HEK293 (cell line): Measurements from ENCODE around the gene MINDY1.

Source experiments
- CTCF ChIA-PET: fragments of 350-600 bp; formaldehyde crosslinking; extraction: SDS; loops from one replicate; lab custom pipeline; 2021; ENCODE audit warnings: antibody characterized with exemption; lab: Yijun Ruan, JAX
- POLR2A ChIA-PET: fragments of 300-600 bp; formaldehyde crosslinking; extraction: SDS; loops from one replicate; lab custom pipeline; 2020; ENCODE audit warnings: antibody characterized with exemption, inconsistent platforms; lab: Yijun Ruan, JAX
- H3K27ac ChIP-seq: fragments of 200-500 bp; sonication (Bioruptor generic); 2 replicates; pipeline ENCODE4 v1.5.1; 2014; ENCODE audit warnings: low read depth, low read length, control low read depth, inconsistent platforms; ENCODE audit errors: extremely low read depth
- H3K36me3 ChIP-seq, 2 experiments: fragments of 200-500 bp in 1 of 2; sonication (Bioruptor generic) in 1 of 2; 1 replicate in 1 of 2; 2 replicates in 1 of 2; pipeline ENCODE4 v1.5.1; 2014 to 2017; ENCODE audit warnings: inconsistent platforms in 2 of 2, low read length in 2 of 2; ENCODE audit not compliant: control insufficient read depth in 2 of 2, insufficient read depth in 1 of 2
- H3K4me1 ChIP-seq: fragments of 200-500 bp; sonication (Bioruptor generic); 2 replicates; pipeline ENCODE4 v1.5.1; 2014; ENCODE audit warnings: mild to moderate bottlenecking, low read length, inconsistent platforms; ENCODE audit not compliant: control insufficient read depth, insufficient read depth
- H3K4me3 ChIP-seq: 2 replicates; pipeline ENCODE4 v1.5.1; 2011; ENCODE audit warnings: low read depth, mild to moderate bottlenecking, control low read depth, low read length, moderate library complexity
- H3K9me3 ChIP-seq: fragments of 200-500 bp; sonication (Bioruptor generic); 2 replicates; pipeline ENCODE4 v1.5.1; 2014; ENCODE audit warnings: low read depth, low read length, inconsistent platforms; ENCODE audit not compliant: control insufficient read depth, insufficient read depth
- GLI2 ChIP-seq: fragments of 450-650 bp; formaldehyde crosslinking; IDR thresholded peaks from 2 replicates; pipeline ENCODE4; 2017; ENCODE audit warnings: missing biosample characterization, missing genetic modification characterization, low read depth, borderline replicate concordance
- GLIS1 ChIP-seq: fragments of 450-650 bp; formaldehyde crosslinking; IDR thresholded peaks from 2 replicates; pipeline ENCODE4 v1.5.1; 2016; ENCODE audit warnings: missing biosample characterization, missing genetic modification characterization
- KLF10 ChIP-seq: fragments of 450-650 bp; IDR thresholded peaks from 2 replicates; pipeline ENCODE4 v1.5.1; 2018; ENCODE audit warnings: missing biosample characterization, mild to moderate bottlenecking, missing genetic modification characterization
- KLF16 ChIP-seq: fragments of 450-650 bp; formaldehyde crosslinking; IDR thresholded peaks from 2 replicates; pipeline ENCODE4 v1.5.1; 2017; ENCODE audit warnings: missing biosample characterization, missing genetic modification characterization
- MYNN ChIP-seq: fragments of 450-650 bp; formaldehyde crosslinking; IDR thresholded peaks from 2 replicates; pipeline ENCODE4 v1.5.1; 2016; ENCODE audit warnings: missing biosample characterization, missing genetic modification characterization, borderline replicate concordance
- SETDB1 ChIP-seq: IDR thresholded peaks from one replicate; pipeline ENCODE4 v1.6.1; 2017; ENCODE audit warnings: mild to moderate bottlenecking, low read length, moderate library complexity, mixed read lengths; ENCODE audit not compliant: insufficient read length
- TCF7L2 ChIP-seq: IDR thresholded peaks from 2 replicates; pipeline ENCODE4 v1.6.1; 2011; ENCODE audit warnings: low read depth, mild to moderate bottlenecking, inconsistent platforms, low read length, moderate library complexity, borderline replicate concordance
- ZNF114 ChIP-seq: fragments of 450-650 bp; formaldehyde crosslinking; IDR thresholded peaks from 2 replicates; pipeline ENCODE4 v1.5.0; 2017; ENCODE audit warnings: missing biosample characterization, missing genetic modification characterization
- ZNF121 ChIP-seq: fragments of 450-650 bp; formaldehyde crosslinking; IDR thresholded peaks from 2 replicates; pipeline ENCODE4 v1.5.1; 2016; ENCODE audit warnings: missing biosample characterization, missing genetic modification characterization
- ZNF138 ChIP-seq: fragments of 450-650 bp; formaldehyde crosslinking; IDR thresholded peaks from 2 replicates; pipeline ENCODE4 v1.5.1; 2016; ENCODE audit warnings: missing biosample characterization, missing genetic modification characterization, borderline replicate concordance
- ZNF19 ChIP-seq: fragments of 450-650 bp; formaldehyde crosslinking; IDR thresholded peaks from 2 replicates; pipeline ENCODE4; 2016; ENCODE audit warnings: missing biosample characterization, missing genetic modification characterization, low read depth
- ZNF24 ChIP-seq: fragments of 450-650 bp; formaldehyde crosslinking; IDR thresholded peaks from 2 replicates; pipeline ENCODE4 v1.5.1; 2016; ENCODE audit warnings: missing biosample characterization, missing genetic modification characterization
- ZNF302 ChIP-seq: fragments of 450-650 bp; formaldehyde crosslinking; IDR thresholded peaks from 2 replicates; pipeline ENCODE4 v1.5.1; 2016; ENCODE audit warnings: missing biosample characterization, missing genetic modification characterization, low read depth
- ZNF37A ChIP-seq: fragments of 450-650 bp; IDR thresholded peaks from 2 replicates; pipeline ENCODE4 v1.5.1; 2018; ENCODE audit warnings: missing biosample characterization, missing genetic modification characterization
- ZNF510 ChIP-seq: fragments of 450-650 bp; formaldehyde crosslinking; IDR thresholded peaks from 2 replicates; pipeline ENCODE4 v1.5.1; 2018; ENCODE audit warnings: mild to moderate bottlenecking, missing genetic modification characterization, missing biosample characterization; ENCODE audit not compliant: insufficient replicate concordance
- ZNF530 ChIP-seq: fragments of 450-650 bp; formaldehyde crosslinking; IDR thresholded peaks from 2 replicates; pipeline ENCODE4 v1.5.1; 2016; ENCODE audit warnings: low read depth, missing biosample characterization, missing genetic modification characterization
- ZNF555 ChIP-seq: fragments of 450-650 bp; formaldehyde crosslinking; conservative IDR thresholded peaks from 2 replicates; pipeline ENCODE4 v1.5.1; 2017; ENCODE audit warnings: missing biosample characterization, mild to moderate bottlenecking, missing genetic modification characterization, inconsistent platforms
- ZNF610 ChIP-seq: fragments of 450-650 bp; formaldehyde crosslinking; IDR thresholded peaks from 2 replicates; pipeline ENCODE4 v1.5.1; 2016; ENCODE audit warnings: missing biosample characterization, missing genetic modification characterization, borderline replicate concordance
- ZNF664 ChIP-seq: fragments of 450-650 bp; formaldehyde crosslinking; IDR thresholded peaks from 2 replicates; pipeline ENCODE4 v1.5.1; 2016; ENCODE audit warnings: missing biosample characterization, missing genetic modification characterization
- ZNF843 ChIP-seq: fragments of 450-650 bp; formaldehyde crosslinking; IDR thresholded peaks from 2 replicates; pipeline ENCODE4 v1.5.1; 2016; ENCODE audit warnings: missing biosample characterization, missing genetic modification characterization
- TF ChIP-seq, protein P1 (sequence below): fragments of 450-650 bp; formaldehyde crosslinking; IDR thresholded peaks from 2 replicates; pipeline ENCODE4 v1.5.1; 2016; ENCODE audit warnings: missing biosample characterization, missing genetic modification characterization
- TF ChIP-seq, protein P2 (sequence below): fragments of 450-650 bp; formaldehyde crosslinking; IDR thresholded peaks from 2 replicates; pipeline ENCODE4 v1.5.1; 2016; ENCODE audit warnings: missing biosample characterization, missing genetic modification characterization
- TF ChIP-seq, protein P3 (sequence below): fragments of 450-650 bp; formaldehyde crosslinking; IDR thresholded peaks from 2 replicates; pipeline ENCODE4 v1.5.1; 2016; ENCODE audit warnings: missing biosample characterization, missing genetic modification characterization
- TF ChIP-seq, protein P4 (sequence below): sonication (generic); formaldehyde crosslinking; IDR thresholded peaks from 2 replicates; pipeline ENCODE4 v1.8.1; 2022; ENCODE audit warnings: mild to moderate bottlenecking, moderate library complexity, missing genetic modification reagents

Gene MINDY1

DNA sequence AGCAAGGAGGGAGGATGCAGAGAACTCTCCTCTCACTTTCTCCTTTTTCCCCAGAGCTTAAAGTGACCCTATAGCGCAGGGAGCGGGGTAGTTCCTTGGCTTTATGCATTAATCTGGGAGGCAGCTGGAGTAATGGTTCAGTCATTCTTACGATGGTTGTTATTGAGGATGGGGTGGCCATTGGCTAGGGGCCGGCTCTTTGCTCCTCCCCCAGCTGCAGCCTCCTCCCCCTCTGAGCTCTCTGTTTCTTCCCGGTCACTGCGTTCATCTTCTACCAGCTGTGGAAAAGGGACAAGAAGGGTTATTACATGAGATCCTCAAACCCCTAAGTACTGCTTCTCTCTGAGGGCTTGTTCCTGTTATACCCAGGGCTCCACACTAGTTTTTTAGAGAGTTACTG lies 40.7 kb downstream of the MINDY1 start (continued):
- TF ChIP-seq ZNF114 (no peak), ZNF664 (tag by site-specific recombination) (no peak), ZNF37A (tag by site-specific recombination) (no peak), ZNF530 (tag by site-specific recombination) (no peak), SETDB1 (no peak), MYNN (tag by site-specific recombination) (no peak), ZNF302 (tag by site-specific recombination) (no peak)

DNA sequence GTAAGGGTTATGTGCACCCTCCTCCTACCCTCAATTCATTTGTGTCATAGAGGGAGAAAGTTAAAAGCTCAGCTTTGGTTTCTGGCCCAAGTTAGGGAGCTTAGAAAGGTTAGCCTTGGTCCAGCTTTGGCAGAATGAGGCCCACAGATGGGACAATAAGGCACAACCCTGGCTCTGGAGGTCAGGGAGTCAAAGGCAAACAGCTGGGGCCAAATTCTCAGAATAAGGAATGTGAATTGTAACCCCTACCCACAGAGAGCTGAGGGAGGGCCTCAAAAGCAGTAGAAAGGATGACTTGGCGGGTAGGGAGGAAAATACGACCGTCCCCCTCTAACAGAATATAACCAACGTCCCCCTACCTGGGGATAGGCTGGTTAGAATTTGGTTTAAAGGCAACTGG lies 41.1 kb downstream of the MINDY1 start:
- TF ChIP-seq, protein P1, sequence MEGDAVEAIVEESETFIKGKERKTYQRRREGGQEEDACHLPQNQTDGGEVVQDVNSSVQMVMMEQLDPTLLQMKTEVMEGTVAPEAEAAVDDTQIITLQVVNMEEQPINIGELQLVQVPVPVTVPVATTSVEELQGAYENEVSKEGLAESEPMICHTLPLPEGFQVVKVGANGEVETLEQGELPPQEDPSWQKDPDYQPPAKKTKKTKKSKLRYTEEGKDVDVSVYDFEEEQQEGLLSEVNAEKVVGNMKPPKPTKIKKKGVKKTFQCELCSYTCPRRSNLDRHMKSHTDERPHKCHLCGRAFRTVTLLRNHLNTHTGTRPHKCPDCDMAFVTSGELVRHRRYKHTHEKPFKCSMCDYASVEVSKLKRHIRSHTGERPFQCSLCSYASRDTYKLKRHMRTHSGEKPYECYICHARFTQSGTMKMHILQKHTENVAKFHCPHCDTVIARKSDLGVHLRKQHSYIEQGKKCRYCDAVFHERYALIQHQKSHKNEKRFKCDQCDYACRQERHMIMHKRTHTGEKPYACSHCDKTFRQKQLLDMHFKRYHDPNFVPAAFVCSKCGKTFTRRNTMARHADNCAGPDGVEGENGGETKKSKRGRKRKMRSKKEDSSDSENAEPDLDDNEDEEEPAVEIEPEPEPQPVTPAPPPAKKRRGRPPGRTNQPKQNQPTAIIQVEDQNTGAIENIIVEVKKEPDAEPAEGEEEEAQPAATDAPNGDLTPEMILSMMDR (tag by site-specific recombination), result no peak
- TF ChIP-seq ZNF19 (no peak), TCF7L2 (no peak), ZNF555 (tag by site-specific recombination) (no peak), ZNF510 (tag by site-specific recombination) (no peak), ZNF121 (tag by site-specific recombination) (no peak), ZNF664 (tag by site-specific recombination) (no peak), GLI2 (tag by site-specific recombination) (no peak), ZNF610 (tag by site-specific recombination) (no peak), ZNF843 (tag by site-specific recombination) (no peak)
- TF ChIP-seq, protein P2, sequence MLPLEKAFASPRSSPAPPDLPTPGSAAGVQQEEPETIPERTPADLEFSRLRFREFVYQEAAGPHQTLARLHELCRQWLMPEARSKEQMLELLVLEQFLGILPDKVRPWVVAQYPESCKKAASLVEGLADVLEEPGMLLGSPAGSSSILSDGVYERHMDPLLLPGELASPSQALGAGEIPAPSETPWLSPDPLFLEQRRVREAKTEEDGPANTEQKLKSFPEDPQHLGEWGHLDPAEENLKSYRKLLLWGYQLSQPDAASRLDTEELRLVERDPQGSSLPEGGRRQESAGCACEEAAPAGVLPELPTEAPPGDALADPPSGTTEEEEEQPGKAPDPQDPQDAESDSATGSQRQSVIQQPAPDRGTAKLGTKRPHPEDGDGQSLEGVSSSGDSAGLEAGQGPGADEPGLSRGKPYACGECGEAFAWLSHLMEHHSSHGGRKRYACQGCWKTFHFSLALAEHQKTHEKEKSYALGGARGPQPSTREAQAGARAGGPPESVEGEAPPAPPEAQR (tag by site-specific recombination), result no peak
- TF ChIP-seq, protein P3, sequence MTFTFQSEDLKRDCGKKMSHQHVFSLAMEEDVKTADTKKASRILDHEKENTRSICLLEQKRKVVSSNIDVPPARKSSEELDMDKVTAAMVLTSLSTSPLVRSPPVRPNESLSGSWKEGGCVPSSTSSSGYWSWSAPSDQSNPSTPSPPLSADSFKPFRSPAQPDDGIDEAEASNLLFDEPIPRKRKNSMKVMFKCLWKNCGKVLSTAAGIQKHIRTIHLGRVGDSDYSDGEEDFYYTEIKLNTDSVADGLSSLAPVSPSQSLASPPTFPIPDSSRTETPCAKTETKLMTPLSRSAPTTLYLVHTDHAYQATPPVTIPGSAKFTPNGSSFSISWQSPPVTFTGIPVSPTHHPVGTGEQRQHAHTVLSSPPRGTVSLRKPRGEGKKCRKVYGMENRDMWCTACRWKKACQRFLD (tag by site-specific recombination), result no peak
- TF ChIP-seq, protein P4, sequence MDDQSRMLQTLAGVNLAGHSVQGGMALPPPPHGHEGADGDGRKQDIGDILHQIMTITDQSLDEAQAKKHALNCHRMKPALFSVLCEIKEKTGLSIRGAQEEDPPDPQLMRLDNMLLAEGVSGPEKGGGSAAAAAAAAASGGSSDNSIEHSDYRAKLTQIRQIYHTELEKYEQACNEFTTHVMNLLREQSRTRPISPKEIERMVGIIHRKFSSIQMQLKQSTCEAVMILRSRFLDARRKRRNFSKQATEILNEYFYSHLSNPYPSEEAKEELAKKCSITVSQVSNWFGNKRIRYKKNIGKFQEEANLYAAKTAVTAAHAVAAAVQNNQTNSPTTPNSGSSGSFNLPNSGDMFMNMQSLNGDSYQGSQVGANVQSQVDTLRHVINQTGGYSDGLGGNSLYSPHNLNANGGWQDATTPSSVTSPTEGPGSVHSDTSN (CRISPR knock-in tag), result no peak
- TF ChIP-seq, all 188 proteins: peak for 0
- Histone ChIP-seq H3K4me1 (no peaks in the 10 kb centered on the region), H3K9me3 (no peaks in the 10 kb centered on the region), H3K4me3 (no peak overlapping the region), H3K27ac (no peak overlapping the region), H3K36me3 (peaks cover 7 to 84% of the 10 kb centered on the region in 2 experiments; a peak in 2 of 3 replicates)
- POLR2A ChIA-PET, result interaction anchor here (0.9 kb wide), 1 partner anchor 8 kb away, joined by 3 read pairs; no protein-coding TSS in a partner anchor
- CTCF ChIA-PET, result interaction anchor here (0.5 to 2.3 kb wide), 4 partner anchors 12 to 405 kb away, joined by 3 to 14 read pairs (median 8); no protein-coding TSS in a partner anchor

DNA sequence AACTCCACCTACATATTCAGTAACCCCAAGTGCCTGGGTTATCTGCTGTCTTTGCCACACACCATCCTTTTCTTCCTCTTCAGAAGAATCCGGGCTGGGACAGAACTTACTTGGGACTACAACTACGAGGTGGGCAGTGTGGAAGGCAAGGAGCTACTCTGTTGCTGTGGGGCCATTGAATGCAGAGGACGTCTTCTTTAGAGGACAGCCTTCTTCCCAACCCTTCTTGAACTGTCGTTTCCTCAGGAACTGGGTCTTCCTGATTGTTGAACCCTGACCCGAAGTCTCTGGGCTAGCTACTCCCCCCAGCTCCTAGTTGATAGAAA lies 42.6 kb downstream of the MINDY1 start:
- Histone ChIP-seq H3K36me3 (peaks cover 22 to 97% of the 10 kb centered on the region in 2 experiments), H3K9me3 (no peaks in the 10 kb centered on the region), H3K4me3 (no peak overlapping the region), H3K27ac (no peak overlapping the region), H3K4me1 (no peaks in the 10 kb centered on the region)
- POLR2A ChIA-PET, result interaction anchor here (2.0 kb wide), 1 partner anchor 43 kb away, joined by 5 read pairs; the partner anchor contains the start of gene MINDY1
- TF ChIP-seq KLF16 (tag by site-specific recombination) (no peak), ZNF24 (tag by site-specific recombination) (no peak), ZNF138 (tag by site-specific recombination) (no peak), KLF10 (tag by site-specific recombination) (no peak), GLIS1 (no peak)
- CTCF ChIA-PET, result interaction anchor here (0.6 to 1.0 kb wide), 2 partner anchors 12 to 431 kb away, joined by 3 to 5 read pairs; no protein-coding TSS in a partner anchor
